ENCODE results near the gene KLHDC4.

The KLHDC4 gene

DNA sequence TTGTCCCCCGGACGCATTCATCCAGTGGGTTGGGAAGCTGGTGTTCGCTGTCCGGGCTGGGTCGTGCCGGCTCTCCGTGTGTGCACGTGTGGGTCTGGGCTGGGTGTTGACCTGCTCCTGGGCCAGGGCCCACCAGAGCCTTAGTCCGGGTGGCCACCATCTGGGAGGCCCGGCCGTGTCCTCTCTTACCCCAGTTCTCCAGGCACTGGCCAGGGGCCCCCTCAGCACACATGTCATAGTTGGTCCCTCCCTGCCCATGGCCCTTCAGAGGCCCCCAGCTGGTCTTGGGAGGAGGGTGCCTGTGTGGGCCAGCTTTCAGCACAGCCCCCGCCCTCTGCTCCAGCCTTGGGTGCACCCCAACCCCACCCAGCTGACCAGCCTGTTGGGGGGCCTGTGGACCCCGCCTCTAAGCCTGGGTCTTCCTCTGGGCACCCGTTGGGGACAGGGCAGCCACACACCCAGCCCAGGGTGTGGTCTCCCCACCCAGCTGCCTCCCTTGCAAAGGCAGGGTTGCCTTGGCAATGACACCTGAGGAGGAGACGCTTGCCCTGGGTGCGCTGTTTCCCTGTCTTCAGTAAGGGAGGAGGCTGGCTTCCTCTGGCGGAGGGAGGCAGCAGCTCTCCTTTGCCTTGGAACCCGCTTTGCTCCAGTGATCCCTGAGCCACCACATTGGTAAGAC is 86.1 kb downstream of the KLHDC4 start:
- DNase-seq (ENCODE audit: extremely low read depth, low read depth) = no peak
- TF ChIP-seq, protein P1, sequence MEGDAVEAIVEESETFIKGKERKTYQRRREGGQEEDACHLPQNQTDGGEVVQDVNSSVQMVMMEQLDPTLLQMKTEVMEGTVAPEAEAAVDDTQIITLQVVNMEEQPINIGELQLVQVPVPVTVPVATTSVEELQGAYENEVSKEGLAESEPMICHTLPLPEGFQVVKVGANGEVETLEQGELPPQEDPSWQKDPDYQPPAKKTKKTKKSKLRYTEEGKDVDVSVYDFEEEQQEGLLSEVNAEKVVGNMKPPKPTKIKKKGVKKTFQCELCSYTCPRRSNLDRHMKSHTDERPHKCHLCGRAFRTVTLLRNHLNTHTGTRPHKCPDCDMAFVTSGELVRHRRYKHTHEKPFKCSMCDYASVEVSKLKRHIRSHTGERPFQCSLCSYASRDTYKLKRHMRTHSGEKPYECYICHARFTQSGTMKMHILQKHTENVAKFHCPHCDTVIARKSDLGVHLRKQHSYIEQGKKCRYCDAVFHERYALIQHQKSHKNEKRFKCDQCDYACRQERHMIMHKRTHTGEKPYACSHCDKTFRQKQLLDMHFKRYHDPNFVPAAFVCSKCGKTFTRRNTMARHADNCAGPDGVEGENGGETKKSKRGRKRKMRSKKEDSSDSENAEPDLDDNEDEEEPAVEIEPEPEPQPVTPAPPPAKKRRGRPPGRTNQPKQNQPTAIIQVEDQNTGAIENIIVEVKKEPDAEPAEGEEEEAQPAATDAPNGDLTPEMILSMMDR (IDR thresholded peaks at IDR 0.05; ENCODE audit: low read depth, low read length) = no peak

DNA sequence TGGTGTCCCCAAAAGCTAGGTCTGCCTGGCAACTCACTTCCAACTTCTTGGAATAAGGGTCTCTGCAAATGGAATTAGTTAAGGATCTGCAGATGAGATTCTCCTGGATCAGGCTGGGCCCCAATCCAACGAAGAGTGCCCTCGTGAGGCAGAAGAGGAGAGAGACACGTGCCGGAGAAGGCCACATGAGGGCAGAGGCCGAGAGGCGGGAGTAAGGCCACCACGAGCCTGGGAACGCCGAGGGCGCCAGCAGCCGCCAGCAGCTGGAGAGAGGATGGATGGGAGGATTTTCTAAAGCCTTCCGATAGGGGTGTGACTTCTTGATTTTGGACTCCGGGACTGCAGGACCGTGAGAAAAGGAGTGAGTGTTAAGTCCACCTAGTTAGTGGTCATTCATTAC is 87.2 kb downstream of the KLHDC4 start:
- TF ChIP-seq, protein P1 (IDR thresholded peaks at IDR 0.05; ENCODE audit: low read depth, low read length) = no peak
- no peak for DNase-seq (ENCODE audit: extremely low read depth, low read depth)

GRCh38 chr16:87677830-87678229 is 88.0 kb downstream of the KLHDC4 start:
- DNase-seq (ENCODE audit: extremely low read depth, low read depth) = no peak

GRCh38 chr16:87675111-87675719 is 90.6 kb downstream of the KLHDC4 start:
- no peak for DNase-seq (ENCODE audit: extremely low read depth, low read depth)
- TF ChIP-seq, protein P1 (IDR thresholded peaks at IDR 0.05; ENCODE audit: low read depth, low read length) = no peak

More at GRCh38 chr16:87677830-87678229, 88.0 kb downstream of the KLHDC4 start:
- TF ChIP-seq, protein P1 (IDR thresholded peaks at IDR 0.05; ENCODE audit: low read depth, low read length) = no peak

GRCh38 chr16:87674419-87674818 is 91.4 kb downstream of the KLHDC4 start:
- TF ChIP-seq, protein P1 (IDR thresholded peaks at IDR 0.05; ENCODE audit: low read depth, low read length) = no peak
- no peak for DNase-seq (ENCODE audit: extremely low read depth, low read depth)

- no peak for DNase-seq (ENCODE audit: extremely low read depth, low read depth)
- TF ChIP-seq, protein P1 (IDR thresholded peaks at IDR 0.05; ENCODE audit: low read depth, low read length) = no peak
Observed at GRCh38 chr16:87671715-87672270, 94.0 kb downstream of the KLHDC4 start.

DNA sequence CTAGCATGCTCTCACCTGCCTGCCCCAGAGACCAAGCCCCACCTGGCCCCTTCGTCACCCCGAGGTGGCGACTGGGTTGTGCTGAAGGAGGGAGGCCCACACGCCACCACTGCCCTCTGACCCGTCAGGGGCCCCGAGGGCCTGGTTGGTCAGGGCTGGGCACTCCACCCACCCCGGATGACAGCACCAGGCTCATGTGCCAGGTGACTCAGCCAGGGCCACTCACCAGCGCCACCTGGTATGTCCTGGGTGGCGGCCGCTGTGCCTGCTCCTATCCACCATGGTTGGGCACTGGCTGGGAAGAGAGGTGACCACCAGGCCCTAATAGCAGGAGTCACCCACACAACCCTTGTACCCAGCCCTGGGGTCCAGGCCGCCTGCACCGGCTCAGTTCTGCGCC is 94.6 kb downstream of the KLHDC4 start:
- no peak for DNase-seq (ENCODE audit: extremely low read depth, low read depth)
- TF ChIP-seq, protein P1 (IDR thresholded peaks at IDR 0.05; ENCODE audit: low read depth, low read length) = no peak
